ENCODE results near the gene KCNH1.
"Not testable (repeated sequence)": the region's sequence is repeated elsewhere in the genome, so short reads cannot be mapped to it uniquely, and the experiment has no call there.

Gene KCNH1

GRCh38 chr1:210684466-210685294, 449.3 kb downstream of the KCNH1 start:
- DNase-seq (ENCODE audit: low spot score) = no peak

GRCh38 chr1:210683403-210684047, 450.4 kb downstream of the KCNH1 start:
- DNase-seq (ENCODE audit: low spot score) = no peak

DNA sequence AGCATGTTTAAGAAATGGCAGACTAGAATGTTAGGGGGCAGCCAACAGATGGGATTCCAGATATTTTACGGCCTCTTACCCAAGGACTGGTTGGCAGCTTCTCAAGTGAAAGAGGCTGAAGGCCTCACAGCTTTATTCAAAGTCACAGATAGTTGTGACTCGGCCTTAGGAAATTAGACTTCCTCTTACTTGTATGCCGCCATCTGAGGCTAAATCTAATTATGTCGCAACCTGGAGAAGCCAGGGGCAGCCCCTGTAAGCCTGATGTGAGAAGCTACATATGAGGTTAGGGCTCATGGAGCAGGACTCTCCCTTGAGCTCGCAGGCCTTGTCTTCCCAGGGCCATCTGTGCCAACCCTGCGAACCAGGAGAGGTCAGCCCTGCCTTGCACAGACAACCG, 452.8 kb downstream of the KCNH1 start:
- no peak for DNase-seq (ENCODE audit: low spot score)

GRCh38 chr1:210678306-210678705, 455.6 kb downstream of the KCNH1 start:
- no peak for DNase-seq (ENCODE audit: low spot score)

DNA sequence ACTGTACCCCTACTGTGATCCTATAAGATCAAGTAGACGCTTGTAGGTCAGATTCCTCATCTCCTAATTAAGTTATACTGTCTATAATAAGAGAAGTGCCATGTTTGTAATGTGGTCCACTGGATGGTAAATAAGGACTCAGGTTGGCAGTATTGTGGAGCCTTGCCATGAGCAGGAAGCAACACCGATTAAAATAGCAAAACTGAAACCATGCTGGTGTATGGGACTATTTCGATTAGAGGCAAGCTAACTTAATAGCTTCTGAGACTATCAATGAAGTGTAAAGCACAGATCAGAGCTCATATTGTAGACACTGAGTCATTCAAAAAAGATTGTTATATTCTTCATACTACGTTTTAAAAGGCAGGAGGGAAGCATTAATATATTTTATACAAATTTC, 456.4 kb downstream of the KCNH1 start:
- no peak for DNase-seq (ENCODE audit: low spot score)

DNA sequence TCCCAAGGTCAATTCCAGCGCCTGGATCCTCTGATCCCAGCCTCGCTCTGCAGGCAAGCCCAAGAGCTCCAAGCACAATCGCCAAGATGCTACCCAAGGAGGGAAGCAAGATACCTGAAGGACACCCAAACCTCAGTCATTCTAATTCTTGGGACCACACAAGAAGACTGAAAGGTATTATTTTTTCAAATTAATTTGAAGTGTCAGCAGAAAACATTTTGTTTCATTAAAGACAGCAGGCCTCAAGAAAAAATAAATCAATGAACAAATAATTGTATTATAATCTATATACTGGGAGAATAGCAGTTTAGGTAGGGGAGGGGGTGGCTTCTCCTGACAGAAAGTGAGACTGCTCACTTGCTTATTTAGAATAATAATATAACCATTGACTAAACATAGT, 457.4 kb downstream of the KCNH1 start:
- no peak for DNase-seq (ENCODE audit: low spot score)

DNA sequence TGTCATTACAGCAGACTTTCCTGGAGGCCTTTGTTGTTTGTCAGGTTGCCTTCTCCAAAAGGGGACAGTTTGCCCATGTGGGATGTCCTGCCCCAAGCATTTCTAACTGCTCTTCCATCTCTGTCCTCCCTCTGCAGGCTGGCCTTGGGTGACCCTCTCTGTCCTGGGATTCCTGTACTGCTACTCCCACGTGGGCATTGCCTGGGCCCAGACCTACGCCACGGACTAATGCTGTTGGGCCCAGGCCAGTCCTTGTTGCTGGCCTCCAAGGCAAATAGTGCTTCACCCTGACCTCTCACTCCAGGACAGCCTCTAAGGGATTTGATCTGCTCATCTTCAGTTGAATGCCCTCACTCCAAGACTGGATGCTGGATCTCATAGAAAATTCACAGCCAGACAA, 459.8 kb downstream of the KCNH1 start:
- DNase-seq (ENCODE audit: low spot score) = no peak

- DNase-seq (ENCODE audit: low spot score) = no peak
These were observed 464.0 kb downstream of the KCNH1 start for GRCh38 chr1:210669951-210670350.

DNA sequence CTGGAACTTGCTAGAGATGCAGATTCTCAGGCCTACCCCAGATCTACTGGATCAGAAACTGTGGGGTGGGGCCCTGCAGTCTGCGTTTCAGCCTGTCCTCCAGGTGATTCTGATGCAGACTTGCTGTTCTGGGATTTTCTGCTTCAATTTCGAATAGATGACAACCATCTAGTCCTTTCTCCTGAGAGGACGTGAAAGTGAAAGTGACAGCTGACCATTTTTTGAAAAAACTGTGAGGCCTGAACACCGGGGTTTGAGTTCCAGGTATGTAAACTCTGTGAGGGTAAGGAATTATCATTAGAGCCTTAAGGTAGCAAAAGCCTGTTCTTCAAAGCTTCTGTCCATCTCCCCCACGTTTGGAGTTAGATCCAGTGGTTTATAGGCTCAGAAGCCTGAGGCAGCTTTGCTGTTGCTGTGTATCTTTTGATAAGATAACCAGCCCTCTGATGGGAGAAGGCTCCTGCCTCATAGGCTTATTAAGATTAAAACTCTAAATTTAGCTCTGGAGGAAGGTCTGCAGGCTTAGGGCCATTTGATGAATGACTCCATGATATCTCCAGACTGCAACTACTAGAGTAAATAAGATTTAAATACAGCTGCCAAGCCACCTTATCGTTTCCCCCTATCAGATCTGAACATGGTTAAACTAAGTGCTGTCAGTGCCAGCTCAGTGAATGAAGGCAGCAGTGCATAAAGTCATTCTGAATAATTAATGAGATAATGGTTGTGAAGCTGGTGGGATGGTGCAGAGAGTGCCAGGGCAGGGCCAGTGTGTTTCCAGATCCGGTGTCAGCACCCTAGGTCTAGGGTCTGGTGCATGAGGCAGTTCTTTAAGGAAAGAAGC, 470.0 kb downstream of the KCNH1 start:
- DNase-seq (ENCODE audit: low spot score) = no peak

DNA sequence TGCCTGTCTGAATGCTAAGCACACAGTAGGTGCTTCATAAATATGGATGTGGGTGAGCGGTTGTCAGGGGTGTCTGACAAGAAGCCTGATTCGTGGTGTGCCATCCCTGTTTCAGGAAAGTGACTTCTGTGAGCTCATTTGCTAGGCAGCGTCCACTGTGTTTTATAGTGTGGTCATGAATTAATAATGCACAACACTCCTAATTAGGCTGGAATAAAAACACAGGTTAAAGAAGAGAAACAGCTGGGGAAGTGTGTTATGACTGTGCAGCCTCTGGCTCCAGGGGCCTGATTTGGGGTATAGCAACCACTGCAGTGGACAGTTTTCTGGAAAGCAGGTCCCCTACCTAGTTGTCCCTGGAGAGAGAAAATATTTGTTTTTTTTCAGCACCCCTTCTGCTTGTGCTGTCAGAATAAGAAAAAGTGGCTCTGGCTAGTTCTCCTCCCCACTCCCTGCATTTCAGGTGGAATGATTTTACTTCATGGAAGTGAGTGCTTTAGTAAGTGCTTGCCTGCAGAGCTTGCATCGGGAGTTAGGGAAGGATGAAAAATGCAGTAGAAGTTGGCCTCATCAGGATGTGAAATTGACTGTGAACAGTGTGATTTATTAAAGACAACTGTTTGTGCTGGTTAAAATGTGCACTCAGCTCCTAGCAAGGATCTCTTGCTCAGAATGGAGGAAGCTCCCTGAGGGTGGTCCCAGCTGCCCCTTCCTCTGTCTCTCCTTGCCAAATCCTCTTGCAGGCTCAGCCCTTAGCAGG, 471.5 kb downstream of the KCNH1 start:
- no peak for DNase-seq (ENCODE audit: low spot score)

GRCh38 chr1:210661520-210661919, 472.4 kb downstream of the KCNH1 start:
- DNase-seq (ENCODE audit: low spot score) = not testable (repeated sequence)

- no peak for DNase-seq (ENCODE audit: low spot score)
These were observed 476.1 kb downstream of the KCNH1 start for GRCh38 chr1:210657806-210658205.

GRCh38 chr1:210655511-210655910, 478.4 kb downstream of the KCNH1 start:
- no peak for DNase-seq (ENCODE audit: low spot score)

DNA sequence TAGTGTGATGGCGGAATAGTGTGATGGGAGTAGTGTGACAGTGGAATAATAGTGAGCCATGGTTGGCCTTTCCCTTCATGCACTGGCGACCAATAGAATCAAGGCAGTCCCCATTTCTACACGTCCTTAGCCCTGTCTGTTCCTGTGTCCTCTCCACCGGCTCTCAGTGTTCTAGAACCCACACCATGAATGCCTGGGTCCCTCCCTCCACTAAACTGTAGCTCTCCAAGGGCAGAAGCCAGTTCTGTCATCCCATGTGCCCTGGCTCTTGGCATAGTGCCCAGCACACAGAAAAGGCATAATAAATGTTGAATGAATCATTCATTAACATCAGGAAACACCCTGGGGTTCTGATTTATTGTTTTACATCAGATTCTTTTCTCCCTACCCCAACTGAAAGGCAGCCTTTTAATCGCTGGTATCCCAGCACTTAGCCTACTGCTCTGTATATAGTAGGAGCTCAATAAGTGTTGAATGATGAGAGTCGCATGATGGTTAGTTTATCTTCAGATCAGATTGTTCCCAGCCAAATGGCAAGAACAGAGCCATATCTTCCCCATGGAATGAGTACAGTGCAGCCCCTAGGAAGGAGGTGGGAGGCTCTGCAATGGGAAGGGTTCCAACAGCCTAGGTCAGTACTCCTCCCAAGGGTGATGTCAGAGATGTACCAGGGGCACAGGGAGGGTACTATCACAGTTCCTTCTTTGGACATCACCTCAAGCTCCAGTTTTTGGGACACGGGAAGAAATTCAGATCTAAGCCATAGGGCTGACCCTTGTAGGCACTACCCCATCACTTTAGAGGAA, 479.6 kb downstream of the KCNH1 start:
- peak; percentile 66 for DNase-seq (ENCODE audit: low spot score)

DNA sequence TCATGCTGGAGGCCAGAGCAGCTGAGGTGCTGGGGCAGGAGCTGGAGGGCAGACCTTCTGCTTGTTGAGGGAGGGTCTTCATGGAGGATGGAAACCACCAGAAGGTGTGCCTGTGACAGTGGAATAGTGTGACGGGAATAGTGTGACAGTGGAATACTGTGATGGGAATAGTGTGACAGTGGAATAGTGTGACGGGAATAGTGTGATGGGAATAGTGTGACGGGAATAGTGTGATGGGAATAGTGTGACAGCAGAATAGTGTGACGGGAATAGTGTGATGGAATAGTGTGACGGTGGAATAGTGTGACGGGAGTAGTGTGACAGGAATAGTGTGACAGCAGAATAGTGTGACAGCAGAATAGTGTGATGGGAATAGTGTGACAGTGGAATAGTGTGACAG, 480.2 kb downstream of the KCNH1 start:
- peak; percentile 13 for DNase-seq (ENCODE audit: low spot score)

- DNase-seq (ENCODE audit: low spot score) = no peak
These were observed 481.5 kb downstream of the KCNH1 start for GRCh38 chr1:210652329-210652954.

DNA sequence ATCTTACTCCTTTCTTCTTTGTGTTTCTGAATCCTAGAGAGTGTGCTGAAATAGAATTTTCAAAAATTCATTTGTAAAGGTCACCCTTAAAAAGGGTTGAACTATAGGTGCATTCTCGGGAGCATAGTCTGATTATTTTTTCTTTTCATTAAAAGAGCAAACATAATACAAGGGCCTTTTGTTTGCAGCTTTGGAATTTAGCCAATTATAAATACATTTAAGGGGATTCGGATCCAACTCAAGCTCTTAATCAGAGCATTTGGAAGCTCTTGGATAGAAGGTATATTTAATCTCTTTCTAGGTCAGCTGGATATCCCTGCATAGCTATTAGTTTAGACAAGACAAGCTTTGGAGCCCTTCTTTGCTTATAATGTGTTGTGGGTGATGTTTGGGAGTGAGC, 483.5 kb downstream of the KCNH1 start:
- no peak for DNase-seq (ENCODE audit: low spot score)

DNA sequence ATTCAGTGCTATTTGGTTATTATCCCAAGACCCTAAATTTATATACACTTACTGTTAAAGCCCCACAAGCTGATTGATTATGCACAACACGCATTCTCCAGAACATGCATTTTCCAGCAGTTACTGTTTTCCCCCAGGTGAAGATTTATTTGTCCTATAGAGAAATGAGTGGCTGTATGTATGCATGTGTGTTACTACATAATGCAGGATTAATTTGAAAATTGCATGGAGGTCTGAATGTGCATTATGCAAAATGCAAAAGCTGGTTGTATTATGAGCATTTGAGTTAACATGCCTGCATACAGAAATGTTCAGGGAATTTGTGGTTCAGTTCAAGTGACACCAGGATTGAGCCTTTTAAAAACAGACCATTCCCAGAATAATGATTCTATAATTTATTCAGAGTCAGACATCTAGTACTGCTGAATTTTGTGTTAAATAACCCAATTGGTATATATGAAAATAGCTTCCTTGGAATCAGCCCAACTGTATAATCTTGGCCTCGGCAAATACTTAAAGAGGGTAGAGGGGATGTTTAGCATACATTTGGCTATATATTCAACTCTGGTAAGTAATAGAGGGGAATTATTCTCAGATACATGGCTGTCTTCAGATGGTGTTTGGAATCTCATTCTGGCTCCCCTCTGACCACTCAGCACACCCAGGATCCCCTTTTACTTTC, 485.2 kb downstream of the KCNH1 start:
- DNase-seq (ENCODE audit: low spot score) = no peak

GRCh38 chr1:210647406-210648333, 486.3 kb downstream of the KCNH1 start:
- DNase-seq (ENCODE audit: low spot score) = peak; percentile 56
